ENCODE results near the gene RPL21. TPM values are rescaled to one million over a fixed set of nuclear protein-coding genes. Genes with fewer than 3 reads are reported as not detected.
"Not testable (repeated sequence)": the region's sequence is repeated elsewhere in the genome, so short reads cannot be mapped to it uniquely, and the experiment has no call there.

The RPL21 gene
- polyA plus RNA-seq, 1 donor (not counting 4 experiments of a cell fraction or from before 2014, with no cell fraction given), result 1,751 TPM

- H3K9me1 ChIP-seq (ENCODE audit: control insufficient read depth, extremely low read depth, insufficient read depth, low read length), result no peaks in the 10 kb centered on the region
- H3K36me3 ChIP-seq (ENCODE audit: control insufficient read depth in 2 of 2, extremely low read depth in 1 of 2, insufficient read depth in 2 of 2, low read length in 2 of 2), result no peaks in the 10 kb centered on the region
- no peaks in the 10 kb centered on the region for H3K79me2 ChIP-seq (ENCODE audit: control insufficient read depth, insufficient read depth, low read length)
- dilution Hi-C loops (cut with MboI; ENCODE audit: extremely low pct_ligation_motif_present, low sequenced_read_pairs), result no loop called here
- no peak for FAIRE-seq
- no peaks in the 10 kb centered on the region for H3K9me3 ChIP-seq (ENCODE audit: control insufficient read depth, low read depth, low read length)
- H3K27me3 ChIP-seq (ENCODE audit: control insufficient read depth, extremely low read depth, insufficient read depth, low read length), result no peaks in the 10 kb centered on the region
- TF ChIP-seq EZH2 (IDR thresholded peaks at IDR 0.05; ENCODE audit: low read length) (no peak), CTCF (optimal IDR thresholded peaks at IDR 0.05 in 1 of 3, IDR thresholded peaks at IDR 0.05 in 1 of 3, conservative IDR thresholded peaks at IDR 0.05 in 1 of 3; ENCODE audit: extremely low read depth in 1 of 3, insufficient read depth in 2 of 3, low read length in 3 of 3) (no peak)
- no peak overlapping the region for H3K27ac ChIP-seq (ENCODE audit: control insufficient read depth, insufficient read depth, low read length)
- H4K20me1 ChIP-seq (ENCODE audit: control insufficient read depth, extremely low read depth, insufficient read depth, low read length), result no peaks in the 10 kb centered on the region
- H3K4me1 ChIP-seq (ENCODE audit: control insufficient read depth, extremely low read depth, insufficient read depth, low read length), result no peaks in the 10 kb centered on the region
- no peak overlapping the region for H3K4me3 ChIP-seq (ENCODE audit: control insufficient read depth in 2 of 3, extremely low read depth in 1 of 3, insufficient read depth in 2 of 3, low read depth in 1 of 3, low read length in 3 of 3)
- H3K4me2 ChIP-seq (ENCODE audit: control insufficient read depth, extremely low read depth, insufficient read depth, low read depth, low read length), result no peak overlapping the region
- no peak overlapping the region for H3K9ac ChIP-seq (ENCODE audit: control insufficient read depth, extremely low read depth, insufficient read depth, low read length)
- no peak for DNase-seq (ENCODE audit: low read depth, low spot score)
- no peak overlapping the region for H2AFZ ChIP-seq (ENCODE audit: control insufficient read depth, low read length)
Measured at GRCh38 chr13:27219611-27220010, 31.7 kb upstream of the RPL21 start.

GRCh38 chr13:27222100-27222499 is 29.3 kb upstream of the RPL21 start:
- H2AFZ ChIP-seq (ENCODE audit: control insufficient read depth, low read length); H3K36me3 ChIP-seq (ENCODE audit: control insufficient read depth in 2 of 2, extremely low read depth in 1 of 2, insufficient read depth in 2 of 2, low read length in 2 of 2); H3K27ac ChIP-seq (ENCODE audit: control insufficient read depth, insufficient read depth, low read length); H4K20me1 ChIP-seq (ENCODE audit: control insufficient read depth, extremely low read depth, insufficient read depth, low read length); H3K4me1 ChIP-seq (ENCODE audit: control insufficient read depth, extremely low read depth, insufficient read depth, low read length); H3K9me1 ChIP-seq (ENCODE audit: control insufficient read depth, extremely low read depth, insufficient read depth, low read length); FAIRE-seq; H3K4me3 ChIP-seq (ENCODE audit: control insufficient read depth in 2 of 3, extremely low read depth in 1 of 3, insufficient read depth in 2 of 3, low read depth in 1 of 3, low read length in 3 of 3); H3K79me2 ChIP-seq (ENCODE audit: control insufficient read depth, insufficient read depth, low read length); H3K9me3 ChIP-seq (ENCODE audit: control insufficient read depth, low read depth, low read length); dilution Hi-C loops (cut with MboI; ENCODE audit: extremely low pct_ligation_motif_present, low sequenced_read_pairs); H3K27me3 ChIP-seq (ENCODE audit: control insufficient read depth, extremely low read depth, insufficient read depth, low read length); H3K9ac ChIP-seq (ENCODE audit: control insufficient read depth, extremely low read depth, insufficient read depth, low read length); H3K4me2 ChIP-seq (ENCODE audit: control insufficient read depth, extremely low read depth, insufficient read depth, low read depth, low read length); DNase-seq (ENCODE audit: low read depth, low spot score): not testable (repeated sequence)

- Histone ChIP-seq H3K79me2 (ENCODE audit: control insufficient read depth, insufficient read depth, low read length) (no peaks in the 10 kb centered on the region), H3K27me3 (ENCODE audit: control insufficient read depth, extremely low read depth, insufficient read depth, low read length) (no peaks in the 10 kb centered on the region), H2AFZ (ENCODE audit: control insufficient read depth, low read length) (no peak overlapping the region), H3K9me1 (ENCODE audit: control insufficient read depth, extremely low read depth, insufficient read depth, low read length) (no peaks in the 10 kb centered on the region), H3K4me1 (ENCODE audit: control insufficient read depth, extremely low read depth, insufficient read depth, low read length) (no peaks in the 10 kb centered on the region), H4K20me1 (ENCODE audit: control insufficient read depth, extremely low read depth, insufficient read depth, low read length) (no peaks in the 10 kb centered on the region), H3K4me3 (ENCODE audit: control insufficient read depth in 2 of 3, extremely low read depth in 1 of 3, insufficient read depth in 2 of 3, low read depth in 1 of 3, low read length in 3 of 3) (no peak overlapping the region), H3K9me3 (ENCODE audit: control insufficient read depth, low read depth, low read length) (no peaks in the 10 kb centered on the region), H3K36me3 (ENCODE audit: control insufficient read depth in 2 of 2, extremely low read depth in 1 of 2, insufficient read depth in 2 of 2, low read length in 2 of 2) (no peaks in the 10 kb centered on the region), H3K9ac (ENCODE audit: control insufficient read depth, extremely low read depth, insufficient read depth, low read length) (no peak overlapping the region), H3K27ac (ENCODE audit: control insufficient read depth, insufficient read depth, low read length) (no peak overlapping the region), H3K4me2 (ENCODE audit: control insufficient read depth, extremely low read depth, insufficient read depth, low read depth, low read length) (no peak overlapping the region)
- DNase-seq (ENCODE audit: low read depth, low spot score) (no peak), FAIRE-seq (no peak)
- TF ChIP-seq CTCF (optimal IDR thresholded peaks at IDR 0.05 in 1 of 3, IDR thresholded peaks at IDR 0.05 in 1 of 3, conservative IDR thresholded peaks at IDR 0.05 in 1 of 3; ENCODE audit: extremely low read depth in 1 of 3, insufficient read depth in 2 of 3, low read length in 3 of 3), result no peak
- no peak for TF ChIP-seq EZH2 (IDR thresholded peaks at IDR 0.05; ENCODE audit: low read length)
- dilution Hi-C loops (cut with MboI; ENCODE audit: extremely low pct_ligation_motif_present, low sequenced_read_pairs), result no loop called here
Measured at GRCh38 chr13:27226991-27227390, 24.4 kb upstream of the RPL21 start.
